BJ (cell line): Measurements from ENCODE around the gene WDR64. TPM values are rescaled to one million over a fixed set of nuclear protein-coding genes. Genes with fewer than 3 reads are reported as not detected.

Experiments
- CTCF ChIA-PET: fragments of 350-600 bp; formaldehyde crosslinking; extraction: SDS; loops from one replicate; lab custom pipeline; 2021; ENCODE audit warnings: antibody characterized with exemption, inconsistent platforms; lab: Yijun Ruan, JAX
- POLR2A ChIA-PET: fragments of 300-600 bp; sonication (Branson Sonifier 250); formaldehyde crosslinking; extraction: SDS; loops from one replicate; lab custom pipeline; 2021; ENCODE audit warnings: antibody characterized with exemption; lab: Charles Lee
- DNase-seq: peaks from one replicate; pipeline ENCODE4 v3.0.0-alpha.2; 2011; ENCODE audit warnings: low read depth
- H3K27me3 ChIP-seq: 2 replicates; pipeline ENCODE4 v1.6.0; 2011; ENCODE audit warnings: low read length; ENCODE audit not compliant: control insufficient read depth, insufficient read depth
- H3K36me3 ChIP-seq: 2 replicates; pipeline ENCODE4 v1.5.1; 2011; ENCODE audit warnings: low read length; ENCODE audit not compliant: control insufficient read depth, insufficient read depth
- H3K4me3 ChIP-seq: 2 replicates; pipeline ENCODE4 v1.5.1; 2011; ENCODE audit warnings: low read depth, mild to moderate bottlenecking, control low read depth, low read length
- CTCF ChIP-seq: IDR thresholded peaks from 2 replicates; pipeline ENCODE4 v1.5.1; 2011; ENCODE audit warnings: low read depth, mild to moderate bottlenecking, control low read depth, inconsistent platforms, low read length, moderate library complexity; ENCODE audit not compliant: insufficient read depth
- polyA plus RNA-seq: library from polyadenylated mRNA; depleted of rRNA; stranded (reverse); fragments of >200 nt; gene quantifications from 2 replicates; pipeline ENCODE4 v1.2.3, GENCODE V29; 2011

Gene WDR64
- polyA plus RNA-seq, 1 experiment, result not detected

- peaks cover 1% of the 10 kb centered on the region; the same call in 1 of the 2 replicates for H3K36me3 ChIP-seq
These were observed 21.6 kb upstream of the WDR64 start for GRCh38 chr1:241630476-241630875.

GRCh38 chr1:241630899-241631298, 21.2 kb upstream of the WDR64 start:
- TF ChIP-seq CTCF, result no peak
- Histone ChIP-seq H3K27me3 (no peaks in the 10 kb centered on the region), H3K4me3 (no peak overlapping the region), H3K36me3 (peaks cover 2% of the 10 kb centered on the region; the same call in 1 of the 2 replicates)
- POLR2A ChIA-PET, result no interaction called here
- no peak for DNase-seq
- CTCF ChIA-PET, result no interaction called here

More at GRCh38 chr1:241630476-241630875, 21.6 kb upstream of the WDR64 start:
- ChIA-PET POLR2A (no interaction called here), CTCF (no interaction called here)
- TF ChIP-seq CTCF, result no peak
- DNase-seq, result no peak
- H3K27me3 ChIP-seq, result no peaks in the 10 kb centered on the region
- no peak overlapping the region for H3K4me3 ChIP-seq

GRCh38 chr1:241631674-241632073, 20.4 kb upstream of the WDR64 start:
- Histone ChIP-seq H3K36me3 (peaks cover 2% of the 10 kb centered on the region; the same call in 1 of the 2 replicates), H3K27me3 (no peaks in the 10 kb centered on the region), H3K4me3 (no peak overlapping the region)
- DNase-seq, result no peak
- no peak for TF ChIP-seq CTCF
- ChIA-PET POLR2A (no interaction called here), CTCF (interaction anchor here (2.4 kb wide), 1 partner anchor 10 kb away, joined by 6 read pairs; no protein-coding TSS in a partner anchor)

- POLR2A ChIA-PET, result no interaction called here
These were observed 19.1 kb upstream of the WDR64 start for GRCh38 chr1:241632987-241633386.

GRCh38 chr1:241635556-241636152, 16.4 kb upstream of the WDR64 start:
- Histone ChIP-seq H3K36me3 (peaks cover 2% of the 10 kb centered on the region; the same call in 1 of the 2 replicates), H3K27me3 (no peaks in the 10 kb centered on the region), H3K4me3 (no peak overlapping the region)
- DNase-seq, result no peak
- CTCF ChIA-PET, result no interaction called here
- POLR2A ChIA-PET, result no interaction called here
- no peak for TF ChIP-seq CTCF

More at GRCh38 chr1:241632987-241633386, 19.1 kb upstream of the WDR64 start:
- no peaks in the 10 kb centered on the region for H3K27me3 ChIP-seq
- no peak overlapping the region for H3K4me3 ChIP-seq
- CTCF ChIA-PET, result interaction anchor here (2.0 to 2.4 kb wide), 2 partner anchors 8 to 22 kb away, joined by 6 to 12 read pairs; no protein-coding TSS in a partner anchor
- no peak for TF ChIP-seq CTCF
- DNase-seq, result no peak
- H3K36me3 ChIP-seq, result peaks cover 2% of the 10 kb centered on the region; the same call in 1 of the 2 replicates
